Measurements from ENCODE around the gene GNRH2.

GRCh38 chr20:3080939-3081388 is 37.5 kb downstream of the GNRH2 start:
- no peak for TF ChIP-seq POLR2A (IDR thresholded peaks at IDR 0.05; ENCODE audit: low read depth)
- no peak for TF ChIP-seq EP300 (IDR thresholded peaks at IDR 0.05)

Measured in esophagus muscularis mucosa (tissue), 2 donors.